CD4-positive, alpha-beta T cell treated with Interleukin-10 for 1 hour (primary cell): ENCODE measurements around the gene PPP1R36.
"Not testable (repeated sequence)": the region's sequence is repeated elsewhere in the genome, so short reads cannot be mapped to it uniquely, and the experiment has no call there.

Experiments
- DNase-seq: peaks from one replicate; pipeline ENCODE4 v3.0.0-alpha.2; 2020

The PPP1R36 gene

GRCh38 chr14:64520699-64521098 lies 29.1 kb upstream of the PPP1R36 start:
- DNase-seq, result no peak

- DNase-seq, result no peak
Observed at GRCh38 chr14:64522591-64523355, 27.0 kb upstream of the PPP1R36 start.

- no peak for DNase-seq
Observed at GRCh38 chr14:64525354-64525753, 24.4 kb upstream of the PPP1R36 start.

- DNase-seq, result no peak
Observed at GRCh38 chr14:64531567-64531966, 18.2 kb upstream of the PPP1R36 start.

GRCh38 chr14:64536488-64537245 lies 13.1 kb upstream of the PPP1R36 start:
- no peak for DNase-seq

GRCh38 chr14:64540208-64541202 lies 9.3 kb upstream of the PPP1R36 start, which contains the start of gene HSPA2:
Gene HSPA2 (plus strand): TSS chr14:64540741. CDS start chr14:64540850, 109 bp downstream.
- peak; percentile 96 for DNase-seq

- DNase-seq, result peak; percentile 16
Observed at GRCh38 chr14:64541261-64541971, 8.3 kb upstream of the PPP1R36 start.

- DNase-seq, result peak; percentile 16
Observed at GRCh38 chr14:64541972-64542835, 7.6 kb upstream of the PPP1R36 start.

- no peak for DNase-seq
Observed at GRCh38 chr14:64542836-64543201, 6.9 kb upstream of the PPP1R36 start.

- no peak for DNase-seq
Observed at GRCh38 chr14:64544607-64545312, 5.0 kb upstream of the PPP1R36 start.

GRCh38 chr14:64549016-64549415 lies 745 bp upstream of the PPP1R36 start:
- DNase-seq, result no peak

GRCh38 chr14:64550621-64551333 lies 1.0 kb downstream of the PPP1R36 start:
- no peak for DNase-seq

GRCh38 chr14:64554556-64554955 lies 4.8 kb downstream of the PPP1R36 start:
- no peak for DNase-seq

- DNase-seq, result no peak
Observed at GRCh38 chr14:64556526-64556925, 6.8 kb downstream of the PPP1R36 start.

- not testable (repeated sequence) for DNase-seq
Observed at GRCh38 chr14:64558216-64558615, 8.5 kb downstream of the PPP1R36 start.

GRCh38 chr14:64561631-64562030 lies 11.9 kb downstream of the PPP1R36 start:
- no peak for DNase-seq

- DNase-seq, result no peak
Observed at GRCh38 chr14:64562436-64562835, 12.7 kb downstream of the PPP1R36 start.

- DNase-seq, result no peak
Observed at GRCh38 chr14:64563696-64564095, 13.9 kb downstream of the PPP1R36 start.

- DNase-seq, result no peak
Observed at GRCh38 chr14:64566651-64567122, 16.9 kb downstream of the PPP1R36 start.

- DNase-seq, result no peak
Observed at GRCh38 chr14:64569138-64569631, 19.4 kb downstream of the PPP1R36 start.
